Measurements from ENCODE around the gene FAM120B. TPM values are rescaled to one million over a fixed set of nuclear protein-coding genes. Genes with fewer than 3 reads are reported as not detected.

The FAM120B gene
- total RNA-seq, 2 experiments from 2014 or later = 18.4 to 20.0 TPM

GRCh38 chr6:170358496-170358895, 51.9 kb downstream of the FAM120B start:
- no peak overlapping the region for H3K4me3 Mint-ChIP-seq
- POLR2A ChIA-PET = no interaction called here
- CTCF ChIA-PET = interaction anchor here (0.7 kb wide), 1 partner anchor 617 kb away, joined by 3 read pairs; no protein-coding TSS in a partner anchor
- no peak overlapping the region for H3K27ac Mint-ChIP-seq
- no peaks in the 10 kb centered on the region for H3K4me1 Mint-ChIP-seq (ENCODE audit: low read depth)
- intact Hi-C loops (cut with micrococcal nuclease) = no loop called here
- no peaks in the 10 kb centered on the region for H3K27me3 Mint-ChIP-seq
- H3K36me3 Mint-ChIP-seq = peaks cover 24% of the 10 kb centered on the region
- DNase-seq = no peak
- H3K9me3 Mint-ChIP-seq = peaks cover 7% of the 10 kb centered on the region

DNA sequence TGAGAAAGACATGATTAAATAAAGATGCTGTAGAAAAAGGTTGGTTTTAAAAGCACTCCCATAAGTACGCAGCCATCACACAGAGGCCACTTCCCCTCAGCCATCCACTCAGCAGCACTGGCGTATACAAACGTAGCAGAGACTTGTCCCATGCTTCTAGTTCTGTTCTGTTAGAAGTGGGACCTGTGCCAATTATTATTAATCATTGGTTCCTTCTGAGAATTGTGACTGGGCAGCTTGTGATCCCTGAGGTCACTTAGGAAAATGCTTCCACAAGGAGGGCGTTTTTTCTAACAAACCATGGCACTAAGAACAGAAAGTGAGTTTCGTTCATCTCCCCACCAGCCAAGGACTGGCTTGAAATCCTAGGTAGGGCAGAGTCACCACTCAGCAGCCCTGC, 53.9 kb downstream of the FAM120B start:
- CTCF ChIA-PET = no interaction called here
- Mint-ChIP-seq H3K4me1 (ENCODE audit: low read depth) (no peaks in the 10 kb centered on the region), H3K4me3 (no peak overlapping the region), H3K9me3 (no peaks in the 10 kb centered on the region), H3K27me3 (no peaks in the 10 kb centered on the region), H3K27ac (no peak overlapping the region), H3K36me3 (peaks cover 10% of the 10 kb centered on the region)
- no peak for DNase-seq
- intact Hi-C loops (cut with micrococcal nuclease) = no loop called here
- POLR2A ChIA-PET = no interaction called here

- Mint-ChIP-seq H3K4me1 (ENCODE audit: low read depth) (no peaks in the 10 kb centered on the region), H3K36me3 (peaks cover 10% of the 10 kb centered on the region), H3K4me3 (no peak overlapping the region), H3K27me3 (no peaks in the 10 kb centered on the region), H3K27ac (no peak overlapping the region), H3K9me3 (no peaks in the 10 kb centered on the region)
- CTCF ChIA-PET = no interaction called here
- intact Hi-C loops (cut with micrococcal nuclease) = no loop called here
- DNase-seq = no peak
- POLR2A ChIA-PET = no interaction called here
These were observed 54.8 kb downstream of the FAM120B start for GRCh38 chr6:170361335-170361734.

- Mint-ChIP-seq H3K36me3 (peaks cover 10% of the 10 kb centered on the region), H3K9me3 (no peaks in the 10 kb centered on the region), H3K27ac (no peak overlapping the region), H3K4me1 (ENCODE audit: low read depth) (no peaks in the 10 kb centered on the region), H3K4me3 (no peak overlapping the region), H3K27me3 (no peaks in the 10 kb centered on the region)
- no peak for DNase-seq
- intact Hi-C loops (cut with micrococcal nuclease) = no loop called here
- POLR2A ChIA-PET = no interaction called here
- CTCF ChIA-PET = no interaction called here
These were observed 55.6 kb downstream of the FAM120B start for GRCh38 chr6:170362121-170362520.

GRCh38 chr6:170363255-170363654, 56.7 kb downstream of the FAM120B start:
- H3K36me3 Mint-ChIP-seq = peaks cover 4% of the 10 kb centered on the region
- H3K4me3 Mint-ChIP-seq = no peak overlapping the region
- no peaks in the 10 kb centered on the region for H3K9me3 Mint-ChIP-seq
- DNase-seq = no peak
- intact Hi-C loops (cut with micrococcal nuclease) = no loop called here
- CTCF ChIA-PET = no interaction called here
- H3K27me3 Mint-ChIP-seq = no peaks in the 10 kb centered on the region
- no peaks in the 10 kb centered on the region for H3K4me1 Mint-ChIP-seq (ENCODE audit: low read depth)
- POLR2A ChIA-PET = no interaction called here
- H3K27ac Mint-ChIP-seq = no peak overlapping the region

DNA sequence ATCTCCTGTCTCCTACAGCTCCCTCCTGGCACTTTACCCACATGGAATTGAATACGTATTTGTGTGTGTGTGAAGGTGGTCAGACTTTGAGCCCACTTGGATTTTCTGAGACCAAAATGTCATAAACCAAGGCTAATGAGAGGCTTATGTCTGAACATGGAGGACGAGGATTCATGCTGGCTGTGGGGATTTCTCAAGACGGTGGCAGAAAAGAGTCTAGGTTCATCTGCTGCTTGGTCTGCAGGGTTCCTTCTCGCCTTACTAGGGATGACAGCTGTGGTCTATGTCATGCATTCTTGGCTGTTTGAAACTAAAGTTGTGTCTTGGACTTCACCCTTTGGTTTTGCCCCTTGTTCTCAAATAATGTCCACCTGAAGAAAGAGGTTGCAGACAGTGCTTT, 58.6 kb downstream of the FAM120B start:
- DNase-seq = no peak
- POLR2A ChIA-PET = no interaction called here
- Mint-ChIP-seq H3K4me1 (ENCODE audit: low read depth) (peaks cover under 1% of the 10 kb centered on the region), H3K36me3 (peaks cover 6% of the 10 kb centered on the region), H3K9me3 (no peaks in the 10 kb centered on the region), H3K27ac (no peak overlapping the region), H3K27me3 (no peaks in the 10 kb centered on the region), H3K4me3 (no peak overlapping the region)
- CTCF ChIA-PET = no interaction called here
- intact Hi-C loops (cut with micrococcal nuclease) = no loop called here

- H3K9me3 Mint-ChIP-seq = no peaks in the 10 kb centered on the region
- H3K4me1 Mint-ChIP-seq (ENCODE audit: low read depth) = peaks cover 6% of the 10 kb centered on the region
- peaks cover 6% of the 10 kb centered on the region for H3K36me3 Mint-ChIP-seq
- no peak overlapping the region for H3K27ac Mint-ChIP-seq
- H3K27me3 Mint-ChIP-seq = no peaks in the 10 kb centered on the region
- CTCF ChIA-PET = no interaction called here
- no peak for DNase-seq
- no peak overlapping the region for H3K4me3 Mint-ChIP-seq
- POLR2A ChIA-PET = no interaction called here
- intact Hi-C loops (cut with micrococcal nuclease) = no loop called here
These were observed 59.0 kb downstream of the FAM120B start for GRCh38 chr6:170365593-170365992.

DNA sequence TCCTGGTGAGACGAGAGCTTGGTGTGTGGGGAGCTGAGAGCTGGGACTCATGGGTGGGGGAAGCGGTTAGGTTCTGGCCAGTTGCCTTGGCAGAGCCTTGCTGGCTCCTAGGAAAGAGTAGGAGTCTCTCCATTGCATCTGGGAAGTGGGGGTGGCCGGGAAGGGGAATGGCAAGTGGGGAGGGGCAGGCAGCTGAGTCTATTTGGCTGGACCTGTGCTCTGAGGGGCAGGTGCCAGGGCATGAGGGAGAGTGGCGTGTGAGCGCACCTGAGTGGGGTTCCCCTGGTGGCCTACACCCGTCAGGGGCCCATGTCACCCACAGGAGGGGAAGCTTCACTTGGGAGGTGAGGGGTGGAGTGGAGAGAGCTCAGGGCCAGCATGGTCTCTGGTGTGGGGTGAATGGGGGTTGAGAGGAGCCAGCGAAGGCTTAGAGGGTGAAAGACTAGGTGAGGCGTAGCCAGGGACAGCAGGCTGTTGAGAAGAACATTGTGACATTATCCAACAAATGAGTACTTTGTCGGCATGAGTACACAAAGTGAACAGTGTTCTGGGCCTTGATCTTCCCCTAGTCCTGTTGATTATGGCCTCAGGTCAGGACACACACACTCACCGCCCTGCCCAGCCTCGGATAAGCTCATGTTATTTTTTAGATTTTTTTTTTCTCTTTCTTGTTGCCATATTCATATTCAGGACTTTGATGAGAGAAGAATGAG, 59.8 kb downstream of the FAM120B start:
- Mint-ChIP-seq H3K4me1 (ENCODE audit: low read depth) (peaks cover 14% of the 10 kb centered on the region), H3K27ac (no peak overlapping the region), H3K4me3 (no peak overlapping the region), H3K36me3 (peaks cover 12% of the 10 kb centered on the region), H3K27me3 (no peaks in the 10 kb centered on the region), H3K9me3 (no peaks in the 10 kb centered on the region)
- CTCF ChIA-PET = no interaction called here
- POLR2A ChIA-PET = no interaction called here
- DNase-seq = no peak
- intact Hi-C loops (cut with micrococcal nuclease) = no loop called here

DNA sequence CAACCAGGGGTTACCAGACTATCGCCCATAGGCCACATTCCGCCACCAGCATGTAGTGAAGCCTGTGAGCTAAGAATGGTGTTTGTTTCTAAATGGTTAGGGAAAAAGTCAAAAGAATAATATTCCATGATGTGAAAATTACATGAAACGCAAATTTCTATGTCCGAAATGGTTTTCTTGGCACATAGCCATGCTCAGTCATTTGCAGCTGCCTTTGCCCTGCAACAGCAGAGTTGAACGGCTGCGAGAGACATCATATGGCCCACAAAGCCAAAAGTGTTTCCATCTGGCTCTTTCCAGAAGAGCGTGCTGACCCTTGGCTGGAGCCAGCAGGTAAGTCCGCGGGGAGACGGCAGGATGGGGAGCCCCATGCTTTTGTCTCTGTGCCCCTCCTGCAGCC, 60.7 kb downstream of the FAM120B start:
- H3K4me1 Mint-ChIP-seq (ENCODE audit: low read depth) = peaks cover 16% of the 10 kb centered on the region
- CTCF ChIA-PET = no interaction called here
- H3K27ac Mint-ChIP-seq = no peak overlapping the region
- intact Hi-C loops (cut with micrococcal nuclease) = no loop called here
- no peak for DNase-seq
- H3K9me3 Mint-ChIP-seq = no peaks in the 10 kb centered on the region
- no peak overlapping the region for H3K4me3 Mint-ChIP-seq
- H3K27me3 Mint-ChIP-seq = no peaks in the 10 kb centered on the region
- peaks cover 15% of the 10 kb centered on the region for H3K36me3 Mint-ChIP-seq
- POLR2A ChIA-PET = no interaction called here

DNA sequence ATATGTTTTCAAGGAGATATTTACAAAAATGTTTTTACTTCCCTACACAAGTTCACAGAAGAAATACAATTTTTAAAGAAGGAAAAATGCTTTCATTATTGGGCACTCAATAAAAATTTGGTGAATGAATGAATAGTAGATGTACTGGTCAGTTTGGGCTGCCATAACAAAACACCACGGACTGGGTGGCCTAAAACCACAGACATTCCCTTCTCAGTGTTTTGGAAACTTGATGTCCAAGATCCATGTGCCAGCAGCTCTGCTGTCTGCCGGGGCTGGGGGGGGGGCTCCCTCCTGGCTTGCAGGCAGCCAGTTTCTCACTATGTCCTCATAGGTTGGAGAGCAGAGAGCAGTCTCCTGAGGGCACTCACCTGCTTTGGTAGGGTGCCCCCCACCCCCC, 62.0 kb downstream of the FAM120B start:
- Mint-ChIP-seq H3K27me3 (no peaks in the 10 kb centered on the region), H3K9me3 (no peaks in the 10 kb centered on the region), H3K4me1 (ENCODE audit: low read depth) (peaks cover 16% of the 10 kb centered on the region), H3K27ac (no peak overlapping the region), H3K36me3 (peaks cover 14% of the 10 kb centered on the region), H3K4me3 (no peak overlapping the region)
- intact Hi-C loops (cut with micrococcal nuclease) = no loop called here
- CTCF ChIA-PET = no interaction called here
- POLR2A ChIA-PET = no interaction called here
- DNase-seq = no peak

GRCh38 chr6:170369403-170369802, 62.8 kb downstream of the FAM120B start:
- no peaks in the 10 kb centered on the region for H3K27me3 Mint-ChIP-seq
- DNase-seq = no peak
- intact Hi-C loops (cut with micrococcal nuclease) = no loop called here
- no peaks in the 10 kb centered on the region for H3K9me3 Mint-ChIP-seq
- peaks cover 16% of the 10 kb centered on the region for H3K4me1 Mint-ChIP-seq (ENCODE audit: low read depth)
- peaks cover 14% of the 10 kb centered on the region for H3K36me3 Mint-ChIP-seq
- CTCF ChIA-PET = no interaction called here
- no peak overlapping the region for H3K4me3 Mint-ChIP-seq
- no peak overlapping the region for H3K27ac Mint-ChIP-seq
- POLR2A ChIA-PET = no interaction called here

- Mint-ChIP-seq H3K9me3 (no peaks in the 10 kb centered on the region), H3K4me3 (no peak overlapping the region), H3K4me1 (ENCODE audit: low read depth) (peaks cover 16% of the 10 kb centered on the region), H3K27me3 (no peaks in the 10 kb centered on the region), H3K36me3 (peaks cover 15% of the 10 kb centered on the region), H3K27ac (peak overlapping the region; percentile 79)
- peak; percentile 58 for DNase-seq
- ChIA-PET CTCF (no interaction called here), POLR2A (no interaction called here)
- intact Hi-C loops (cut with micrococcal nuclease) = loop anchor here (2.0 kb wide), 1 partner anchor 24 kb away; no protein-coding TSS in a partner anchor
These were observed 63.9 kb downstream of the FAM120B start for GRCh38 chr6:170370416-170370815.

DNA sequence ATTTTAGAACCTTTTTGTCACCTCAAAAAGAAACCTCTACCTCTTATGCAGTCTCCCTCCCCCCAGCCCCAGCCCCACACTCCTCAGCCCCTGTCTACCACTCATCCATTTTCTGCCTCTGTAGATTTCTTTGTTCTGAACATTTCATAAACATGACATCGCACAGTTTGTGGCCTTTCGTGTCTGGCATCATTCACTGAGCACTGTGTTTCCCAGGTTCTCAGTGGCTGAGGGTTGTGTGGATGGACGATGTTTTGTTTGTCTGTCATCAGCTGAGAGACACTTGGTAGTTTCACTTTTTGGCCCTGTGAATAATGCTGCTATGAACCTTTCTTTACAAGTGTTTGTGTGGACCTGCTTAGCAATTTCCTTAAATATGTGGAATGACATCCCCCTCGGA, 64.5 kb downstream of the FAM120B start:
- Mint-ChIP-seq H3K4me1 (ENCODE audit: low read depth) (peaks cover 16% of the 10 kb centered on the region), H3K36me3 (peaks cover 19% of the 10 kb centered on the region), H3K9me3 (no peaks in the 10 kb centered on the region), H3K4me3 (no peak overlapping the region), H3K27me3 (no peaks in the 10 kb centered on the region), H3K27ac (peak overlapping the region; percentile 79)
- ChIA-PET CTCF (no interaction called here), POLR2A (no interaction called here)
- DNase-seq = no peak
- intact Hi-C loops (cut with micrococcal nuclease) = loop anchor here (2.0 kb wide), 1 partner anchor 24 kb away; no protein-coding TSS in a partner anchor

All from activated CD4-positive, alpha-beta memory T cell treated with anti-CD3 and anti-CD28 coated beads for 36 hours (primary cell).